Ectodermal cell (in vitro differentiated cells): ENCODE measurements around the gene ANKMY2.

Experiments used
- H3K27ac ChIP-seq: 2 replicates; pipeline ENCODE4 v1.7.0; 2013; ENCODE audit warnings: mild to moderate bottlenecking, low read depth, low read length; ENCODE audit not compliant: insufficient read depth, poor library complexity, severe bottlenecking
- H3K27me3 ChIP-seq: 2 replicates; pipeline ENCODE4 v1.7.0; 2013; ENCODE audit warnings: mild to moderate bottlenecking, low read length; ENCODE audit not compliant: insufficient read depth, control insufficient read depth, poor library complexity, severe bottlenecking
- H3K36me3 ChIP-seq: one replicate; pipeline ENCODE4 v1.7.0; 2013; ENCODE audit warnings: low read length; ENCODE audit not compliant: control insufficient read depth, insufficient read depth
- H3K4me1 ChIP-seq: one replicate; pipeline ENCODE4 v1.7.0; 2013; ENCODE audit warnings: low read length; ENCODE audit not compliant: control insufficient read depth, insufficient read depth
- H3K4me3 ChIP-seq: 2 replicates; pipeline ENCODE4 v1.7.0; 2013; ENCODE audit warnings: low read depth, low read length, control low read depth; ENCODE audit not compliant: insufficient read depth
- H3K9me3 ChIP-seq: 2 replicates; pipeline ENCODE4 v1.7.0; 2013; ENCODE audit warnings: mild to moderate bottlenecking, low read length, moderate library complexity; ENCODE audit not compliant: control insufficient read depth
- WGBS, 2 experiments: methylation state at CpG; one replicate each; pipeline ENCODE4 v1.1.7; 2013; ENCODE audit warnings: missing lambda C conversion rate in 2 of 2; 5-methylcytosine and 5-hydroxymethylcytosine counted together

Gene ANKMY2

DNA sequence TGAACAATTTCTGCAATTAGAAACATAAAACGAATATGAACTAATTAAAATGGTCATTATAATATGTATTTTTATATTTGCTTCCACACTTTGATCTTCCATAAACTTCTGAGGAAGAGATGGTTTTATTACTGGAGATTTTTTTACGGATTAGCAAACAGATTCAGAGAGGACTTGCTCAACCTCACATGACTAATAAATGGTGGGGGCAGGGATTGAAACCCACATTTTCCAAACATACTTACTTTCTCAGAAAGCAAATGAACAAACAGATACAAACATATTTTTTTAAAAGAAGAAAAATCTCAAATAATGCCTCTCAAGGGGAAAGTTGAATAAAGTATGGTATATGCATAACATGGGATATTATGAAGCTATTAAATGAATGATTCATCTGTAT, 18.3 kb downstream of the ANKMY2 start:
- WGBS, 2 experiments = 100% methylated on average over 1 of the region's 2 CpGs; no CpG with 5 or more reads in 1 of the 2 experiments

DNA sequence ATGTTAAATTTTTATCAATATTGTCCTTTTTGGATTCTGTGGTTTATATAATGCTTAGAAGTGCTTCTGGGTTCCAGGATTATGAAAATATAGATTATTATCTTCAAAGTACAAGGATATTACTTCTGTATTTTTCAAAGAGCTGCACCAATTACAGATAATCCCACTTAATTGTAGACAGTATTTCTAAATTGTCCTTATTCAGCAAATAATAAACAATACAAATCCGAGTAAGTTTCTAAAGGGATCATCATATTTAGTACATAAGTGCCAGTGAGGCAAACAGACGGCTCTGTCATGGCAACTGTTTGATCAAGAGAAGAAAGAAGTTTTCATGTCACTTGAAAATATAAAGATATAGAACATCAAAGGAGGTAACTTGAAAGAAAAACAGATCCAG, 19.2 kb downstream of the ANKMY2 start:
- no peaks in the 10 kb centered on the region for H3K9me3 ChIP-seq
- H3K36me3 ChIP-seq = no peaks in the 10 kb centered on the region
- no peak overlapping the region for H3K4me3 ChIP-seq
- WGBS, 2 experiments = 75% methylated on average over 2 of the region's 2 CpGs
- H3K27me3 ChIP-seq = no peaks in the 10 kb centered on the region
- no peaks in the 10 kb centered on the region for H3K4me1 ChIP-seq
- H3K27ac ChIP-seq = no peak overlapping the region

More for the DNA sequence above, 18.3 kb downstream of the ANKMY2 start:
- H3K27me3 ChIP-seq = no peaks in the 10 kb centered on the region
- H3K4me1 ChIP-seq = no peaks in the 10 kb centered on the region
- H3K36me3 ChIP-seq = no peaks in the 10 kb centered on the region
- H3K27ac ChIP-seq = no peak overlapping the region
- H3K9me3 ChIP-seq = no peaks in the 10 kb centered on the region
- no peak overlapping the region for H3K4me3 ChIP-seq

DNA sequence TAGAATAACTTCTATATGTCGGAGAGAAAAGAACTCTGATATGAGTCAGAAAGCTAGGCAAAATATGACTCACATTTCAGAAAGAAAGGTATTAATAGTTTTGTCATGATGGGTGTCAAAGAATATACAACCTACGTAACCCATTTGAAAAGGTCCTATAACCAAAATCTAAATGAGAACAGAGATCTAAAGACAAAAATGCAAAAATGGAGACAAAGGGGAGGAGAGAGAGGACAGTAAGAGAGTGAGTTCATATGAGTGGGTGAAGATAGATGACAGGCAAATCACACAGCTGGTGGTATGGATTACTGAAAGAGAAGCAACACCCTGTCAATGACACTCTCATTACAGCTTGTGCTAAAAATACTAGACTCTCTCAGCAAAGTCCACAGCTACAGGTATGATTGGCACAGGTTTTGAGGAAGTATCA, 25.6 kb downstream of the ANKMY2 start:
- Histone ChIP-seq H3K27ac (no peak overlapping the region), H3K4me3 (no peak overlapping the region), H3K36me3 (peaks cover 3% of the 10 kb centered on the region), H3K9me3 (no peaks in the 10 kb centered on the region), H3K4me1 (peaks cover 4% of the 10 kb centered on the region), H3K27me3 (no peaks in the 10 kb centered on the region)
- 92 to 100% methylated on average over 1 to 2 of the region's 2 CpGs for WGBS, 2 experiments

DNA sequence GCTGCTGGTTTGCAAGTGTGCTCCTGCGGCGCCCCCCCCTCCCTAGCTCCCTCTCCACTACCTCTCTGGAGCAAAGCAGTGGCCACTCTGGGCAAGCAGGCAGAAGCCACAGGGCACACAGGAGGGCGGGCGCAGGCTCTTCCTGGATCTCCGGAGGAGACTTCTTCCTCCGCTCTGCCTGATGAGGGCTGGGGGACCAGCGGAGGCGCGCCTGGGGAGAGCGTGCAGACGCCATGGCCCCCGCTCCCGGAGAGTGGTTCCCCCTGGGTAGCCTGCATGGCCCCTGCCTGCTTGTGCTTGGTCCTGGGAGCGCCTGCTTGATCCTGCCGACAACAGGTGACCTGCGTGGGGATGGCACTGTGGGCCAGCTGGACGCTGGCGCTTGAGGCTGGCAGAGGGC, 29.0 kb downstream of the ANKMY2 start:
- no peaks in the 10 kb centered on the region for H3K9me3 ChIP-seq
- H3K27ac ChIP-seq = no peak overlapping the region
- H3K27me3 ChIP-seq = no peaks in the 10 kb centered on the region
- H3K4me1 ChIP-seq = peaks cover 4% of the 10 kb centered on the region
- 85 to 90% methylated on average over 17 of the region's 18 CpGs for WGBS, 2 experiments
- no peak overlapping the region for H3K4me3 ChIP-seq
- peaks cover 3% of the 10 kb centered on the region for H3K36me3 ChIP-seq

DNA sequence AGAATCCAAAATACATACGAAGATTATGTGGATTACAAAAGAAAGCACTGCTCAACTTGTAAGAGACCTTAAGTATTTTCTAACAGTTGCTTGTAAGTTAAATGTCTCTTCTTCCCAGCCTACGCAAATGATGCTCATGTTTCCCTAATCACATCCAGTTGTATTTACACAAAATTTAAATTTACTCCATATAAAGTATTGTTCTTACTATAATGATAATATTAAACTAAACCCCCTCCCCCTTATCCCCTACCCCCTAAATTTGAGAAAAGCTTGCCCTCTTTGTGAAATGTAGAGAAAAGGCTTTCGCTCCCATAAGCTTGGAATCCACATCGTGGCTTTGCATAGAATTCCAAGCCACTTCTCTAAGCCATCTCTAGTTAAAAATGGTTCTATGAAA, 29.4 kb downstream of the ANKMY2 start:
- no peaks in the 10 kb centered on the region for H3K27me3 ChIP-seq
- H3K4me3 ChIP-seq = no peak overlapping the region
- WGBS, 2 experiments = 56 to 91% methylated on average over 2 to 3 of the region's 4 CpGs
- H3K4me1 ChIP-seq = peaks cover 4% of the 10 kb centered on the region
- peaks cover 3% of the 10 kb centered on the region for H3K36me3 ChIP-seq
- H3K27ac ChIP-seq = no peak overlapping the region
- no peaks in the 10 kb centered on the region for H3K9me3 ChIP-seq

DNA sequence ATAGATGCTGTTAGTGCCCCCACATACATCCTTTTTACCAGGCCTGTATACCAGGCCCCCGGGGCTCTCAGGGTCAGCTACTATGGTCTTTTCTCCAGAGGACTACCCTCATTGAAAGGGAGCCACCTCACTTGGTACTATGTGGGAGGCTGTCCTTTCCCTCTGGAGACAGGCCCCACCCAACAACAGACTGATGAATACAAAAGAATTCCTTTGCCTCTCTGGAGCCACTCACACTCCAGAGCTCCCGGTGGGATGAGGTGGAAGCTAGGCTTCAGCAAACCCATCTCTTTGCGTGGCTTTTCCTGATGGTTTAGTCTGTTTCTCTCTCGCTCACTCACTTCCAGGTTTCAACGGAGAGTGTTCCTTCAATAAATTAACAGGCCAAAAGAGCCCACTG, 30.3 kb downstream of the ANKMY2 start:
- Histone ChIP-seq H3K4me3 (no peak overlapping the region), H3K36me3 (peaks cover 3% of the 10 kb centered on the region), H3K4me1 (peaks cover 4% of the 10 kb centered on the region), H3K9me3 (no peaks in the 10 kb centered on the region), H3K27me3 (no peaks in the 10 kb centered on the region), H3K27ac (no peak overlapping the region)
- 58 to 59% methylated on average over 5 of the region's 5 CpGs for WGBS, 2 experiments

DNA sequence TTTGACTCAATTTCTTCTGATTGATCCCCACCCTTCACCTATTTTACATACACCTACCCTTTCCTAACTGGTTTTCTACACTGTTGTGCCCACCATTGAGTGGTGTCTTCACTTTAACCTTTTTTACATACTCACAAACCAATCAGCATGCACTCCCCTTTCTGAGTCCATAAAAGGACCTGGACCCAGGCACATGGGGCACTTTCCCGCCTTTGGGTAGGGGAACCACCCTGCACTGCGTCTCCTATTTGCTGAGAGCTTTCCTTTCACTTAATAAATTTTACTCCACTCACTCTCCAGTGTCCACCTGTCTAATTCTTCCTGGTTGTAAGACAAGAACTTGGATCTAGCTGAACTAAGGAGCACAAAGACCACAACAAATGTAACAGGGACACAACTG, 33.8 kb downstream of the ANKMY2 start:
- peaks cover 12% of the 10 kb centered on the region for H3K36me3 ChIP-seq
- peaks cover 3% of the 10 kb centered on the region for H3K4me1 ChIP-seq
- no peaks in the 10 kb centered on the region for H3K9me3 ChIP-seq
- 94 to 98% methylated on average over 2 of the region's 2 CpGs for WGBS, 2 experiments
- H3K27ac ChIP-seq = no peak overlapping the region
- no peaks in the 10 kb centered on the region for H3K27me3 ChIP-seq
- H3K4me3 ChIP-seq = no peak overlapping the region

DNA sequence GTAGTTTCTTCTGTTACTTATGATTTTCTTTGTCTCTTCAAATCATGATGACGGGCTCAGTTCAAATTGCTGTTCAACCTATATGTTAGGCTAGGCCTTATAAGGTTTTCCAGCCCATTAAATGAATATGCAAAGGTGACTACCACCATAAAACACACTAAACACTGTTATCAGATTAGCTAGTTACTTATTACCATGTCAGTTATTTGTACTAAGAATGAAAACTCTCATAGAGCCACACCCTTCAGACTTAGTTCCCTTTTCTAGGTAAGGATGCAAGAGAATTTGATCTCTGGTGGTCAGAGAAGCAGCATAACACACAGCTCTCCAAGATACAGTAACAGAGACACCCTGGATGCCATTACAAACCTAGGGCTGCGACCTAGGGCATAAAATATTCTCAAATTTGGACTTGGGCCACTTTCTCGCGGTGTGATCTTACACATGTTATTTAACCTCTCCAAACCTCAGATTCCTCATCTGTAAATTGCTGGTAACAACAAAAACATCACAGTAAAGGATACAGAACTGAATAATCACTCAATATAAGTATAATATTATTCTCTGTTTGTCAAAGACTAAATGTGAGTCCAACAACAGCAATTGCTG, 35.6 kb downstream of the ANKMY2 start:
- peaks cover 8% of the 10 kb centered on the region for H3K36me3 ChIP-seq
- WGBS, 2 experiments = 93 to 94% methylated on average over 4 of the region's 4 CpGs
- no peaks in the 10 kb centered on the region for H3K27me3 ChIP-seq
- H3K4me3 ChIP-seq = no peak overlapping the region
- H3K27ac ChIP-seq = no peak overlapping the region
- no peaks in the 10 kb centered on the region for H3K9me3 ChIP-seq
- H3K4me1 ChIP-seq = no peaks in the 10 kb centered on the region

DNA sequence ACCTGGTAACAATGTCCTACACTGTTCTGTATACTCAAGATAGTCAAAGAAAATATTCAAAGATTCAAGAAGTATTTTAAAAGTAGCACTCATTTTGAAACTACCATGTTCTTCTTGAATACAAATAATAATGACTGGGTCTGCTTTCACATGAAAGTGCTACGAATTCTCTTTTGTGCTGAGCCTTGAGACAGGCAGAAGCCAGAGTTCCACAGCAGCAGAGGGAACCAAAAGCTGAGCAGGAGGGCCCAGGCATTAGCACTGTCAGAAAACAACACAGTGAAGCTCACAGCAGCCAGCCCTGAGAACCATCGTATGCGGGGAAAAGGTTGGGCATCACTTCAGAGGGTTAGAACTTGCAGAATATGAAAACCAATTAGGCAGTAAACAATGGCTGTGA, 38.9 kb downstream of the ANKMY2 start:
- Histone ChIP-seq H3K4me3 (no peak overlapping the region), H3K36me3 (peaks cover 22% of the 10 kb centered on the region), H3K9me3 (no peaks in the 10 kb centered on the region), H3K27me3 (no peaks in the 10 kb centered on the region), H3K27ac (no peak overlapping the region), H3K4me1 (no peaks in the 10 kb centered on the region)
- WGBS, 2 experiments = 80 to 84% methylated on average over 3 of the region's 3 CpGs

DNA sequence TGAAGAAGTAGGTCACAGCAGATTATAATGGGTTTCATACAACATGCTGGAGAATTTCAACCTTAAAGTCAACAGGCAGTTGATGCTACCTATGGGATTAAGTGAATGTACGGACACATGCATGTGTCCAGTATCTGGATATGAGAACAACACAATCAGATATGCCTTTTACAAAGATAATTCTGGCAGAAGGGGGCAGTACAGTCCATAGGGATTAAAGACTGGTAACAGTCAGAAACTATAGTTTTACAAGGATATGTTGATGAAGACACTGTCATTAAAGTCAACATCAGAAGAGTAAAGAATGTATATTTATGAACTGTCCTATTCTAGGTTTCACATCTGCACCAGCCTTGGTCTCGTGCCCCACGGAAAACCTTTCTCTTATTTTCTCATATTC, 41.5 kb downstream of the ANKMY2 start:
- 98 to 100% methylated on average over 2 to 3 of the region's 3 CpGs for WGBS, 2 experiments
- H3K9me3 ChIP-seq = no peaks in the 10 kb centered on the region
- no peak overlapping the region for H3K4me3 ChIP-seq
- H3K27me3 ChIP-seq = no peaks in the 10 kb centered on the region
- H3K27ac ChIP-seq = no peak overlapping the region
- peaks cover 21% of the 10 kb centered on the region for H3K36me3 ChIP-seq
- H3K4me1 ChIP-seq = no peaks in the 10 kb centered on the region

DNA sequence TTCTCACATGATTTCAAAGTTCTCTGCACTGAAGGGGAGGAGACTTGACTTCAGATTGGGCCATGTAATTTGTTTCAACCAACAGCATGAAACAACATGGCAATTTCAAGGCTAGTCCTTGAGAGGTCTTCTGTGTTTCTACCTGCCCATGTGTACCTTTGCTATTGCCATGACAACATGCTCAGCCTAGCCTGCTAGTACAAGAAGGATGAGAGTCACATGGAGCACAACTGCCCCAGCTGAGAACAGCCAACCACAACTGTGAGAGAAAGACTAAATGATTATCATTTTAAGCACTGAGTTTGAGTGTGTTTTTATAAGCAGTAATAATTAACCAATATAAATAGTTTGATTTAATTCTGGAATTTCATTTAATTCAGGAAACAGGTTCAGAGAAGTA, 41.9 kb downstream of the ANKMY2 start:
- H3K36me3 ChIP-seq = peaks cover 21% of the 10 kb centered on the region
- H3K27me3 ChIP-seq = no peaks in the 10 kb centered on the region
- no peaks in the 10 kb centered on the region for H3K9me3 ChIP-seq
- peaks cover under 1% of the 10 kb centered on the region for H3K4me1 ChIP-seq
- H3K27ac ChIP-seq = no peak overlapping the region
- no peak overlapping the region for H3K4me3 ChIP-seq
